Brain microvascular endothelial cell (primary cell): Measurements from ENCODE around the gene ZBTB48.
"Not testable (repeated sequence)": the region's sequence is repeated elsewhere in the genome, so short reads cannot be mapped to it uniquely, and the experiment has no call there.

Experiments
- DNase-seq: peaks from one replicate; pipeline ENCODE4 v3.0.0-alpha.2; 2020
- H3K27ac ChIP-seq: fragments of 250-450 bp; sonication (Bioruptor Pico); 2 replicates; pipeline ENCODE4 v1.5.1; 2020; ENCODE audit warnings: mild to moderate bottlenecking, moderate library complexity
- H3K27me3 ChIP-seq: fragments of 250-450 bp; sonication (Bioruptor Pico); replicated peaks from 2 replicates; pipeline ENCODE4 v1.5.1; 2020; ENCODE audit warnings: mild to moderate bottlenecking
- H3K36me3 ChIP-seq: fragments of 250-450 bp; sonication (Bioruptor Pico); replicated peaks from 2 replicates; pipeline ENCODE4 v1.5.1; 2020; ENCODE audit warnings: mild to moderate bottlenecking
- H3K4me3 ChIP-seq: 2 replicates; pipeline ENCODE4 v1.5.1; 2011; ENCODE audit warnings: low read depth, mild to moderate bottlenecking, control low read depth, low read length, moderate library complexity
- CTCF ChIP-seq: IDR thresholded peaks from 2 replicates; pipeline ENCODE4 v1.5.1; 2011; ENCODE audit warnings: low read depth, mild to moderate bottlenecking, moderate library complexity, low read length, control low read depth, inconsistent platforms; ENCODE audit errors: missing control alignments
- in situ Hi-C: cut with HindIII; loops from 2 replicates; pipeline ENCODE4 v1.10.0; 2017; ENCODE audit warnings: low sequenced_read_pairs, low pct_ligation_motif_present

The ZBTB48 gene

GRCh38 chr1:6632588-6633514, 53.1 kb downstream of the ZBTB48 start:
- Histone ChIP-seq H3K36me3 (peaks cover 65% of the 10 kb centered on the region), H3K27ac (no peak overlapping the region), H3K27me3 (no peaks in the 10 kb centered on the region), H3K4me3 (no peak overlapping the region)
- no peak for TF ChIP-seq CTCF
- in situ Hi-C loops = no loop called here
- no peak for DNase-seq

GRCh38 chr1:6634371-6635052, 54.7 kb downstream of the ZBTB48 start:
- in situ Hi-C loops = no loop called here
- DNase-seq = peak; percentile 11
- no peaks in the 10 kb centered on the region for H3K27me3 ChIP-seq
- H3K36me3 ChIP-seq = peaks cover 74% of the 10 kb centered on the region
- TF ChIP-seq CTCF = peak; percentile 70
- H3K27ac ChIP-seq = no peak overlapping the region
- H3K4me3 ChIP-seq = no peak overlapping the region

GRCh38 chr1:6635161-6635909, 55.5 kb downstream of the ZBTB48 start:
- H3K36me3 ChIP-seq = peaks cover 75% of the 10 kb centered on the region

GRCh38 chr1:6635910-6636760, 56.3 kb downstream of the ZBTB48 start:
- in situ Hi-C loops = no loop called here
- no peak overlapping the region for H3K27ac ChIP-seq
- TF ChIP-seq CTCF = no peak
- H3K27me3 ChIP-seq = no peaks in the 10 kb centered on the region
- peaks cover 77% of the 10 kb centered on the region for H3K36me3 ChIP-seq
- DNase-seq = no peak
- no peak overlapping the region for H3K4me3 ChIP-seq

More at GRCh38 chr1:6635161-6635909, 55.5 kb downstream of the ZBTB48 start:
- in situ Hi-C loops = no loop called here
- TF ChIP-seq CTCF = no peak
- no peak overlapping the region for H3K4me3 ChIP-seq
- H3K27me3 ChIP-seq = no peaks in the 10 kb centered on the region
- H3K27ac ChIP-seq = no peak overlapping the region
- DNase-seq = no peak

- H3K36me3 ChIP-seq = peaks cover 73% of the 10 kb centered on the region
- H3K4me3 ChIP-seq, H3K27ac ChIP-seq, DNase-seq, in situ Hi-C loops, H3K27me3 ChIP-seq: not testable (repeated sequence)
These were observed 57.0 kb downstream of the ZBTB48 start for GRCh38 chr1:6636778-6637177.
